Measurements from ENCODE around the gene WEE2.

The WEE2 gene

GRCh38 chr7:141691961-141692360 lies 16.2 kb upstream of the WEE2 start:
- DNase-seq = no peak

- no peak for DNase-seq
These were observed 15.1 kb upstream of the WEE2 start for GRCh38 chr7:141693082-141693481.

GRCh38 chr7:141695803-141696289 lies 12.3 kb upstream of the WEE2 start:
- DNase-seq = no peak

GRCh38 chr7:141696348-141696747 lies 11.8 kb upstream of the WEE2 start:
- no peak for DNase-seq

GRCh38 chr7:141697211-141697871 lies 10.8 kb upstream of the WEE2 start:
- DNase-seq = no peak

GRCh38 chr7:141698247-141699015 lies 9.7 kb upstream of the WEE2 start:
- DNase-seq = peak; percentile 6

GRCh38 chr7:141699860-141700259 lies 8.3 kb upstream of the WEE2 start:
- DNase-seq = no peak

- no peak for DNase-seq
These were observed 7.8 kb upstream of the WEE2 start for GRCh38 chr7:141700296-141700847.

- DNase-seq = peak; percentile 93
These were observed 7.2 kb upstream of the WEE2 start for GRCh38 chr7:141700848-141701371.

- DNase-seq = peak; percentile 67
These were observed 6.6 kb upstream of the WEE2 start for GRCh38 chr7:141701489-141702046.

- DNase-seq = peak; percentile 61
These were observed 6.0 kb upstream of the WEE2 start, which contains the start of gene DENND11 for GRCh38 chr7:141702047-141702567. TSS of gene DENND11 (minus strand) at chr7:141702166. CDS start at chr7:141702153, 13 bp downstream.

GRCh38 chr7:141702892-141703291 lies 5.3 kb upstream of the WEE2 start:
- DNase-seq = no peak

- peak; percentile 26 for DNase-seq
These were observed 4.0 kb upstream of the WEE2 start for GRCh38 chr7:141704112-141704511.

GRCh38 chr7:141704741-141705140 lies 3.4 kb upstream of the WEE2 start:
- DNase-seq = no peak

- no peak for DNase-seq
These were observed 1.7 kb upstream of the WEE2 start for GRCh38 chr7:141706239-141707064.

- DNase-seq = no peak
These were observed 1.2 kb downstream of the WEE2 start for GRCh38 chr7:141709318-141709717.

GRCh38 chr7:141709749-141710148 lies 1.6 kb downstream of the WEE2 start:
- peak; percentile 4 for DNase-seq

GRCh38 chr7:141710301-141710700 lies 2.1 kb downstream of the WEE2 start:
- DNase-seq = no peak

- no peak for DNase-seq
These were observed 4.6 kb downstream of the WEE2 start for GRCh38 chr7:141712603-141713255.

GRCh38 chr7:141713890-141714289 lies 5.7 kb downstream of the WEE2 start:
- no peak for DNase-seq

- no peak for DNase-seq
These were observed 6.4 kb downstream of the WEE2 start for GRCh38 chr7:141714571-141714970.

GRCh38 chr7:141715018-141715417 lies 6.9 kb downstream of the WEE2 start:
- no peak for DNase-seq

Data from NCI-H82 (cell line).